Activated T-helper 1 cell treated with Interleukin-2 at 50 U/mL for 16 hours (primary cell): ENCODE results near the gene CNR1.
"Not testable (repeated sequence)": the region's sequence is repeated elsewhere in the genome, so short reads cannot be mapped to it uniquely, and the experiment has no call there.

Source experiments
- DNase-seq: peaks from one replicate; pipeline ENCODE4 v3.0.0-alpha.2; 2020; ENCODE audit warnings: low read depth

The CNR1 gene

DNA sequence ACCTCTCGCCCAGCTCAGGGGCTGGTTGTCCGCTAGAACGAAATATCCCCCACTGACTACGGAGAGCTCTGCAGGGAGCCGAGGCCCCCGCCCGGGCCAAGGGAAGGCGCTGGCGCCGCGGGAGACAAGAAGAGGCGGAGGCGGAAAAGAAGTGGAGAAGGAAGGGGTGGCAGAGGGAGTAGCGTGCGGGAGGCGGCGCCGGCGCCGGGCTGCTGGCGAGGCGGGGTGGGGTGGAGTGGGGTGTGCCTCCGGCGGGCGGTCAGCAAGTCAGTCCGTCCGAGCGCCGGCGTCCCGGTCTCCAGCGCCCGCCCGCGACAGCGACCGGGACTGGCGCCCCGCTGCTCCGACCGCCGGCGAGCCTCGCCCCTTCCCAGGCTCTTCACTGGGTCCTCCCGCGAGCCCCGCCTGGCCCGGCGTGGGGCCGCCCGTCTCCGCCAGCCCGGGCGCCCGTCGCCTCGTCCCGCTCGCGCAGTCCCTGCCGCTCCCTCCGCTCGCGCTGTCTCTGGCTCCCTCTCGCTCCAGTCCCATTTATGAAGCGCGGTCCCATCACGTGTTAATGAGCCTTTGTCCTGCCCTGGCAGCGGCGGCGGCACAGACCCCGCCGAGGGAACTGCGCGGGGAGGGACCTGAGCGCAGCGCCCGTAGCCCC is at the start of gene CNR1:
Gene CNR1 (minus strand): TSS at position 504 of the 649 bp plus-strand sequence. CDS start 21,073 bp downstream, outside the sequence.
- DNase-seq: no peak

GRCh38 chr6:88211446-88211845 is 45.3 kb upstream of the CNR1 start:
- DNase-seq: no peak

DNA sequence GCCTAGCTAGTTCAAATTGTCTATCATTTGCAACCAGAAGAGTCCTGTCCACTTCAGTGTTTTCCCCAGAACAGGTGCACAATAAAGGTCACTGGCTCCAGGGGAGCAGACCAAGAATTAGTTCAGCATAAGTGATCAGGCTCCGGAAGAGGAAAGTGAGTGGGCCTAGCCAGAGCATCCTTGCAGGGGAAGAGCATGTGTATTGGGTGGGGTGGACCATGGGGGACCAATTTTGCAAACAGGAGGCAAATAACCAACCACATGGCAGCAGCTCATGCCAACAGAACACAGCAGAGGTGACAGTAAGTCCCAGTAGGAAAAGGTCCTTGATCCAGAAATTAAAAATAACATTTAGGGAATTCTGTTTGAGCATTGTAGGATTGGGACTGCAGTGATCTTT is 43.2 kb upstream of the CNR1 start:
- no peak for DNase-seq

DNA sequence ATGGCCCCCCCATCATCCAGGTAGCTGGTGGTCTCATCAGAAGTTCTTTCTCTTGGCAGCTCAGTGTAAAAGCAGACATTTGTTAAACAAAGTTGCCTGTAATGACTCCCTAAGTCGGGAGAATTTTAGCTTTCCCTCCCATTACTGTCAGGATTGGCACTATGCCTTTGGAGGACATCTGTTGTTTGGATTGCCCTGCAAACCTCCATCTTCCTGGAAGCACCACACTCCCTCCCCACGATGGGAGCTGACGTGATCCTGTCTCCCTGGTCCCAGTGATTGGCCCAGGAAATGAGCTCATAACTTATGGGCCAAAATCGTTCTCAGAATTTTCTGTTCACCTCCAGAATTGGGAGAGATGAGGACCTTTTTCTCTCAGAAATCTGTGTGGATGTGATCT is 42.6 kb upstream of the CNR1 start:
- DNase-seq: no peak

DNA sequence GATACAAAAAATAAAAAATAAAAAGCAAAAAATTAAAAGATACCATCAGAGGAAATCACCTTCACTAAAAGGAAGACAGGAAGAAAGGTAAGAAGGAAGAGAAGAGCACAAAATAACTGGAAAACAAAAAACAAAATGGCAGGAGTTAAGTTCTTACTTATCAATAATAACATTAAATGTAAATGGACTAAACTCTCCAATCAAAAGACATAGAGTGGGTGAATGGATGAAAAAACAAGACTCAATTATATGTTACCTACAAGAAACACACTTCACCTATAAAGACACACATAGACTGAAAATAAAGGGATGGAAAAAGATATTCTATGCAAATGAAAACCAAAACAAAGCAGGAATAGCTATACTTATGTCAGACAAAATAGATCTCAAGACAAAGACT is 35.6 kb upstream of the CNR1 start:
- not testable (repeated sequence) for DNase-seq

DNA sequence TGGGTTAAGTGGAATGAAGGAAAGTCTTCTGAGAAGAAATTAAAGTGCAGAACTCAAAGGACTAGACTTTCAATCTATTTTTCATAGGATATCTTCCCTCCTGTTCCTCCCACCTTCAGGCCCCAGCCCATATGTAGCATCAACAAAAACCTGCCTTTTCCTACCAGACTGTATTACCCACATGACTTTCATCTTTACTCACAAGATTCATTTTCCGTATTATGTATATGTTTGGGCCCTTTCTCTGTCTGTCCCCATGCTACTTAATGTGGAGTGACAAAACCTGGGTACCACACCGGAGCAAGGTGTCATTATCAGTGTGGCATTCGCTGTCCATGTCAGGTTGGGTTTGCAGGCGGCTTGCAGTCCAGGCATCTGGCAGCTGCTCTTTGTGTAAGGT is 18.8 kb upstream of the CNR1 start:
- DNase-seq: no peak

DNA sequence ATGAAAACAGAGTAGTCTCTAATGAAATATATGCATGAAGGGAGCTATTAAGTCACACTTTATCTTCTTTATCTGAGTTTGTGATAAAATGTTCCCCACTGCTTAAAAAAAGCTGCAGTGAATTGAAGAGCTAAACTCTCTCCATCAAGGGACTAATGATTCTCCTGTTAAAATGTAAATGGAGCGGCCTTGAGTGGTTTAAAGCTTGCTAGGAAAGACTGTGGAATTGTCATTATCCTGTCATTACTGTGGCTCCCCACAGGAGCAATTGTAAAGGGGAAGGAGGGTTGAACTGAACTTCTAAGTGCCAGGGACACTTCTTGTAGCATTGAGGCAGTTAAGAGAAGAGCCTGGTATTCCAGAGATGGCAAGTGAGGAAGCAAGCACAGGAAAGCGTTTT is 17.3 kb upstream of the CNR1 start:
- no peak for DNase-seq

DNA sequence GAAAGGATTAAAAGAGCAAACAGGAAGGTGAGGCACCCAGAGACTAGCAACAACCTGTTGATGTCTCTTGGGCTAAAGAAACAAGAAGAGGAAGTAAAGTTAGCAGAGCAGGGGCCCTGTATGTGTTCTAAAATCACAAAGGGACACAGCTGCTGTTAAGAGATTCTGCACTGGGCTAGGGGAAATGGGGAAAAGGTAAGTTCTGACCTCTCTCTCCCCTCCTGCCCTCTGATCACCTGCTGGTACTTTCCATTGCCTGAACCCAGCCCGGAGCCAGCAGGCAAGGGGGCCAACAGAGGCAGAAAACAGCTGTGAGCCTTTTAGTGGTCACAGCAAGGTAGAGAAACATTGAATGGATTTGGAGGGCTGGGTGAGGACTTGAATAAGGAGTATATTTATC is 13.5 kb upstream of the CNR1 start:
- DNase-seq: no peak

DNA sequence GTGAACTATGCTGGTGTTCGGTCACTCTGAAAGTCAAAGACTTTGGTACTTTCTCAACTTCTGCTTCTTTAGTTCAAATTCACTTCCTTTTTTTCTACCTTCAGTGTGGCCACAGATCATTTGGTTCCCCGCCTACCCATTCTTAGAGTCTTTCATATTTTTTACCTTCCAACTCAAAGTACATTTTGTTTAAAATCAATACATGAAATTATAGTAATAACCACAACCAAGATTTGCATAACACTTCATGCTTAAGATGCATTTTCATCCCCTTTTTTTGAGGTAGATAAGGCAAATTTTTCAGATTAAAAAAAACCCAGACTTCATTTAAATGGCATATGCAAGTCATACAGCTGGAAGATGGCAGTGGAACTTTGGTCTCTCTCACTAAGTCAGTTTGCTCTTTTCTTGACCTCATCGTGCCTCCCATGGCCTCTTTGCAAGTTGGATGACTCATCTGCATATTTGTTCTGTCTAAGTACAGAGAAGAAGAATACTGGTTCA is 11.9 kb upstream of the CNR1 start:
- no peak for DNase-seq

DNA sequence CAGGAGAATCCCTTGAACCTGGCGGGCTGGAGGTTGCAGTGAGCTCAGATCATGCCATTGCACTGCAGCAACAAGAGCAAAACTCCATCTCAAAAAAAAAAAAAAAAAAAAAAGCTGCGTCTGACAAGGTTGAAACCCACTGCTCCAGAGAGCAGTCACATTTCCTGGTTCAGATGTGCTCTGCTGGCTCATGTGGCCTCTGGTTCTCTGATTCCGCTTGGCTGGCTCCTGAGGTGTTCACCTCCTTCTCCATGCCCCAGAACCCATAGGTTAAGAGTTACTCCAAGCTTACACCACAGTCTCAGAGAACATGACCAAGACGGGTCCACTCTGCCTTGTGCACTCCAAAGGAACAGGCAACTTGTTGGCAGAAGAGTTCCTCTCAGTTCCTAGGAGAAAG is 8.8 kb upstream of the CNR1 start:
- no peak for DNase-seq

GRCh38 chr6:88171312-88171711 is 5.2 kb upstream of the CNR1 start:
- DNase-seq: no peak

GRCh38 chr6:88168362-88168761 is 2.2 kb upstream of the CNR1 start:
- no peak for DNase-seq

GRCh38 chr6:88167352-88167937 is 1.3 kb upstream of the CNR1 start:
- DNase-seq: no peak

DNA sequence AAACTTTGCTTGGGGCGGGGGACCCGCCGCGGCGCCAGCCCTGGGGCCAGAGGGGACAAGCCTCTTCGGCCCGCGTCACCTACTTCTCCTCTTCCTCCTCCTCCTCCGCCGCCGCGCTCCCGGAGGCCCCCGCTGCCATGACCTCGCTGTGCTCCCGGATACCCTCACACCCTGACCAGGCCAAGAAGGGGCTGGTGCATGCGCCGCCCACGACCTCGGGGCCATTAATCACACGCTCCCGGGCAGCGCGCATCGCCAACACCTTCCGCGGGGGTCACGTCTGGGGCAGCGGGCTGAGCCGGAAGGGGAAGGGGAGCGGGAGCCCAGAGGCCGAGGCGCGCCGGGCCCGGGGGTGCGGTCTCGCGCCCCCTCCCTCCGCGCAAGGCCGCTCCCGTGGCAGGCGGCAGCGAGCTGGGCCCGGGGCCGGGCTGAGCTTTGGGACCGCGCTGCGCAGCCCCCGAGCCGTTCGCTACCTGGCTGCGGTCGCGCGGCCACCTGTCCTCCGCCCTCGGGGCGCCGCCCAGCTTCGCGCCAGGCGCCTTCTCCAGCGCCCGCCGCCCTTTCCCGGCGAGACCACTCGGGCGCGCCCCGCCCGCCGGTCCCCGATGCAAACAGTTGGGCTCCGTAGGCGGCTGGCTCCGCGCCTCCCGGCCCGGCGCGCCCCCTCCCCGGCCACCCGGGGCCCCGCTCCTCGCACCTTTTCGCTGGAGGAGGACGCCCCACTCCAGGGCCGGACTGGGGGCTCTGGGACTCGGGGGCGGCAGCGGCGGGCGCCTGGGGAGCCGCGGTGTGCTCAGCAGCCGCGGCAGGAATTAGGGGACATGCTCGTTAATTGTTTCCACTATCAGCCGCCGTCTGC is 575 bp upstream of the CNR1 start:
- DNase-seq: no peak

DNA sequence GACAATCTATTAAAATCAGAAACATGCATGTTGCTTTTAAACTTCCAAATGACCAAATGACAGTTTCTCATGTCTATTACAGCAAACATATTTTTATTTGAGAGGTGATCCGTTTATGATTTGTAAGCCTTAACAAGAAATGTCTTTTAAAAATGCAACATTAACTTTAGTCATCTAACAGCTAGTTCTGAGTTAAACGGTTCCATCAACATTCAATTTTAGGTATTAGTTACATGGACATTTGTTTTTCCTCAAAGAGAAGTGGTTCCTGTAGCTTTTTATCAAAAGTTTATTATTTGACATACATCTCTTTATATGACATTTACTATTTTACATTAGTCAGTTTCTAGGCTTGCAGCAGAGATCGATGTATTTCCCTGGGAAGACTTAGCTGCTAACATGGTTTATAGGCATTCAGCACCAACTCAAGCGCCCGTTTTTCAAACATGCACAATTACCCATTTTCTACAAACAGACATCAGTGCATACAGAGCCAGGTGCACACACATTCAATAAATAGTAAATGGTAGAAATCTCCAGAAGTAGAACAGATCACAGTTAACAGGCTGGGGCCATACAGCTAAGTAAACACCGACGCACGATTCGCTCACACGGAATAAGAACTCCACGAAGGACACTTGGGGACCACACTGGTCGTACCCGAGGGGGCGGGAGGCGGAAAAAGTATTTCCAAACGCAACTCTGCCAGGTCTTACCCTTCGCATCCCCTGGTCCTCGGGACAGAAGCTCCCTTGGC is 882 bp downstream of the CNR1 start:
- no peak for DNase-seq

DNA sequence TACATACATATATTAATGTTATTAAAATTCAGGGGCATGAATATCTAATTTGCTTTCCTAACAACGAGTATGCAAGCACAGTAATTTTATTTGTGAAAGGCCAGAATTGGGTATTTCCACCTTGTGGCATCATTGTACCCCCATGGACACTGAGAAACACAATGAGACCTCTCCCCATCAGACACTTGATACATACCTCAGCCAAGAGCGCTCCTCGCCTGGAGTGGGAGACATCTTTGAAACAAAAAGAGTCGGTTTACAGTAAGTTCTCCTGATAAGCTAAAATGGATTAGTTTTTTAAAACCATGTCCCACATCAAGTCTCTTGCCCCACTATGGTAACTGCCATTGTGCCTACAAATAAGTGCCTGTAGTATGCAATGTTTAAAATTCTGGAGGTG is 2.1 kb downstream of the CNR1 start:
- DNase-seq: no peak

- DNase-seq: no peak
Measured at GRCh38 chr6:88163616-88164015, 2.5 kb downstream of the CNR1 start.

- DNase-seq: no peak
Measured at GRCh38 chr6:88161940-88162339, 4.2 kb downstream of the CNR1 start.

GRCh38 chr6:88157106-88157505 is 9.0 kb downstream of the CNR1 start:
- DNase-seq: no peak

DNA sequence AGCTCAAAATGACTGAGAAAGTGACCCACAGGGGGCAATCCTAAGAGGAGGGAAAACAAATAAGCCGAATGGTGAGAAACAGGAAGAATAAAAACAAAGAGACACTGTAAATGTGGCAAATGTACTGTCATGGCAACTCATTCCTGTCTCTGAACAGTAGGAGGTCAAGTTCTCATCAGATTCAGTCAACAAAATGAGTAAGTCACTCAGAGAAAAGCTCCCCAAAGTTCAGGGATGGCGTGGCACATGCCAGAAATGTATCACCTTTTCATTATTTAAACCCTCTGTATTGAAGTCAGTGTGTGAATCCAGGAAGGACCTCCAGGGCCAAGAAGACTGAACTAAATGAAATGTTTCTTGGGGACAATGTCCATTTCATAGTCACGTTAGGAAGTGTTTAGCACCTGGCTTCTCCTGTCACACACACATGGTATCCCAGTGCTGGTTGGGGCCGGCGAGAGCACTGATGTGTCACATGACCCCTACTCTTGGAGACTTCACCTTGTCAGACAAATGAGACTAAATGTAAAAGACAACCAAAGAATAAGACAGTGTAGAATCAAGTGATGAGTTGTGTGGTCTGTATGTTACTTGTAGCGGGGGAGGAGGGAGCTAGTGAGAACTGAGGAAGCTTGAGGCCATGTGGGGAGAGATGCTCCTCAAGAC is 20.7 kb downstream of the CNR1 start:
- no peak for DNase-seq

- DNase-seq: no peak
Measured at GRCh38 chr6:88144637-88145297, 21.4 kb downstream of the CNR1 start.
